Forelimb muscle (tissue), 1 donor: ENCODE measurements around the gene AK5. TPM values are rescaled to one million over a fixed set of nuclear protein-coding genes. Genes with fewer than 3 reads are reported as not detected.
"Not testable (repeated sequence)": the region's sequence is repeated elsewhere in the genome, so short reads cannot be mapped to it uniquely, and the experiment has no call there.

ENCODE experiments used
- DNase-seq: peaks from one replicate; pipeline ENCODE4 v3.0.0-alpha.2; 2013; ENCODE audit warnings: low read depth
- polyA plus RNA-seq: library from polyadenylated mRNA; unstranded; fragments of 120-200 nt; gene quantifications from one replicate; pipeline ENCODE4 v1.2.1, GENCODE V29; 2013; ENCODE audit not compliant: insufficient read length

The AK5 gene
- polyA plus RNA-seq, 1 donor, result 5.8 TPM

GRCh38 chr1:77400781-77401180 is 119.0 kb downstream of the AK5 start:
- no peak for DNase-seq

DNA sequence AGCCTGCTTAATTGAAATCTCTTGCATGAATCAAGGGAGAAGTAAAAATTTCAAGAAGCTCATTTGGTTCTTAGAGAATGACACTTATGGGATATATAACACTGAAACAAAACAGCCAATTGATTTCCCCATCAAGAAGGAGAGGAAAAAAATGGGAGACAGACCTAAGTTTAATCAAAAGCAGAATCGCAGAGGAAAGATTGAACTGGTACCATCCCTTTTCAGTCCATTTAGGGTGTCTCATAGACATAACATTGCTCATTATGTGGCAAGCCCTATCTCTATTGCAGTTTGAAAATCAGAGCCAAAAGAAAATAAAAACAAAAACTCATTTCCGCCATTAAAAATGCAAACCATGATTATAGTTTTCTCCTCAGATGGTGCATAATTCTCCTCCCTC is 119.6 kb downstream of the AK5 start:
- DNase-seq, result no peak

GRCh38 chr1:77405186-77405585 is 123.4 kb downstream of the AK5 start:
- DNase-seq, result no peak

DNA sequence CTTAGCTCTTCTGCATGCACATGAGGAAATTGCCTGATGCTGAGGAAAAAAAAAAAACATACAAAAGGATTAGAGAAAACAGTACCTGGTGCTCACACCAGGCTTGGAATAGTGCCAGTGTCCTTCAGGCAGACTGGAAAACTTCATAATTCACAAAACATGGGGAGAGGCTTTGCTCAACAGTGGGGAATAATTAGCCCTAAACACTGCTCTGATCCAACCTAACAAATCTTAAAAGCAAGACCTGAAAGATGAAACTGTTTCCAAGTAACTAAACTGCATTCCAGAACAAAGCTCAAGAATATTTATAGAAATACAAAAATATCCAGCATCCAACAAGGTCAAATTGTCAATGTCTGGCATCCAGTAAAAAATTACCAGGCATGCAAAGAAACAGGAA is 124.8 kb downstream of the AK5 start:
- no peak for DNase-seq

GRCh38 chr1:77407738-77408375 is 126.0 kb downstream of the AK5 start:
- no peak for DNase-seq

GRCh38 chr1:77408933-77409332 is 127.1 kb downstream of the AK5 start:
- DNase-seq, result not testable (repeated sequence)

DNA sequence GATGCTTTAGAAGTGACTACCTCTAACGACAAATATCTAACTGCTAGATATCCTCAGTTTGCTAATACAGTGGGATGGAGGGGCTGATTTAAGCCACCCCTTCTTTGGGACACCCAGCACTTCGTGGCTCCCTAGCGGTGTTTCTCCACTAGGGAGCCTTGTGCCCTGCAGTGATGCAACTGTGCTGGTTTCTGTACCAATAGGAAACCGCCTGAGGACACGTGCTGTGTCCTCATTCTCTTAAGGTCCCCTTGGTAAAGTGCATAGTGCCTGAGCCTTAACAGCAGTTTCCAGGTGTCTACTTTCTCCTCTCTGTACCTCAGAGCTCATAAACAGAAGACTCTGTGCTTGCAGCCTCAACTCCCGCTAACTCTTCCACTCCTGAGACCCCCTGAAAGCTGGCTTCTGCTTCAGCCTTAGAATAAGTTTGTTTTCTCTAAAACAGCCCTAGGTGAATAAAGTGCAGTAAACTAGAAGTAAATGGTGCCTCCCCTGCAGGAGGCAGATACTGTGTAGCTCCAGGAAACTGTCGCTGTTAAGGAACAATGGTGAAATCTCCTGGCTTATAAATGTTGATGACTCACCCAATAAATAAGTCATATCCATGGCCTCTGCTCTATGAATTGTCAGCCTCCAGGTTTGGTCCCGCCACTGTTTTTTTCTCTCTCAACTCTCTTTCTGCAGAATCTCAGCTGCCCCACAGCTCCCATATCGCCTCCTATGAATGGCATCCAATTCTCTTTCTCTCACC is 130.4 kb downstream of the AK5 start:
- DNase-seq, result no peak

DNA sequence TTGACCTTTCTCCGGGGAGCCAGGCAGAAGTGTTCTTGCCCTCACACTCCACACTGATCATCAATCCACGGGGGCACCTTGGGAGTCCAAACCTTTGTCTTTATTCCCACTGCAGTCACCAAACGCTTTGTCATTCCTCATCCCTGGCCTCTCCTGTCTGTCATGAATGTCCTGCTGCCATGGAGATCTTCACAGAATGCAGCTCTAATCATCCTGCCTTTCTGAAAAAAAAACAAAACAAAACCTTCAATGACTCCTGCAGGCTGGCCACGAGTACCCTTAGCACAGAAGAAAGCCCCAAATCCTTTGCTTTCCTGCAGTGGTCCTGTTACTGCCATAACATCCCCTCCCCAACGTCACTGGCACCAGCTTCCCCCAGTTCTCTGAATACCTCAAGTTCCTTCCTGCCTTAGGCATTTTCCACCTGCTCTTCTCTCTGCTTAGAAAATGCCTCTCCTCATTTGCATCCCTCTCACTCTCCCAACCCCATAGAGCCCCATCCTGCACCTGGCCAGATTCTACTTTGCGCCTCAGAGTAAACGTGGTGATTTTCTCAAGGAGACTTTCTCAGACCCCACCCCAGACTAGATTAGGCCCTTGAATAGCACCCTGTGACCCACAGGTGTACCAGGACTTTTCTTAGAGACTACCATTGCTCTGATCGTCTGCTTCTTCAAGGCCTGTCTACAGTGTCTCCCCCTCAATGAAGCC is 131.2 kb downstream of the AK5 start:
- no peak for DNase-seq

GRCh38 chr1:77413541-77414335 is 131.9 kb downstream of the AK5 start:
- DNase-seq, result no peak

- no peak for DNase-seq
Measured at GRCh38 chr1:77415579-77415978, 133.8 kb downstream of the AK5 start.

DNA sequence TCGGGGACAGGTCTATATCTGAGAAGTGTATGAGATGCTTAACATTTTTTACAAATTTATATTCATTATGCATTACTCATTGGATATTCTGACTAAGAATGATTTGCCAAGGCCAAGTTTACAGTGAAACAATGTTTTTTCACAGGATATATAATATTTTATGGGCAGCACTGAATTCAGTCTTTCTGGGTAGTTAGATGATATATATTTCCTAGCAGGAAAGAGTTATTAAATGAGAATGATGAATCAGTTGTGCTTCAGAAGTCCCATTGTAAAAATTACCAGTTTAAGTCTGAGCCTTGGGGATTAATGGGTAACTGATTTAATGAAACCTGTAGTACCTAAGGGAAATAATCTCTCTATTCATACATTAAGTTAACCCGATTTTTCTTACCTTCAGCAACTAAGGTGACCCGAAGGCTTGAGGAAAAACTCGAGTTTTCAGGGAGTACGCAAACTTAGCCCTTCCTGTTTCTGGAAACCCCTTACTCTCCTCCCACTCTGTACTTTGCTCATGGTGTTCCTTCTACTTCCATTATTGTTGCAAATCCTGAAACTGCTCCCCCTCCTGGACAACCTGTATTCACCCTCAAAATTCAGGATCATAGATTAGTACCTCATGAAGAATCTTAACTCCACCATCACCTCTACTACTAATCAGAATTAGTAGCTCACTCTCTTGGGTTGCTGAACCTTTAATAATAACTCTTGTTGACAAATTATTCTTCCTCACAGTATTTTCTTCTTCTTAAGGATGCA is 135.1 kb downstream of the AK5 start:
- DNase-seq, result no peak

- not testable (repeated sequence) for DNase-seq
Measured at GRCh38 chr1:77418055-77418454, 136.2 kb downstream of the AK5 start.

GRCh38 chr1:77421504-77422233 is 139.8 kb downstream of the AK5 start:
- DNase-seq, result no peak

- DNase-seq, result no peak
Measured at GRCh38 chr1:77424236-77424635, 142.4 kb downstream of the AK5 start.

- DNase-seq, result no peak
Measured at GRCh38 chr1:77428068-77428467, 146.2 kb downstream of the AK5 start.

DNA sequence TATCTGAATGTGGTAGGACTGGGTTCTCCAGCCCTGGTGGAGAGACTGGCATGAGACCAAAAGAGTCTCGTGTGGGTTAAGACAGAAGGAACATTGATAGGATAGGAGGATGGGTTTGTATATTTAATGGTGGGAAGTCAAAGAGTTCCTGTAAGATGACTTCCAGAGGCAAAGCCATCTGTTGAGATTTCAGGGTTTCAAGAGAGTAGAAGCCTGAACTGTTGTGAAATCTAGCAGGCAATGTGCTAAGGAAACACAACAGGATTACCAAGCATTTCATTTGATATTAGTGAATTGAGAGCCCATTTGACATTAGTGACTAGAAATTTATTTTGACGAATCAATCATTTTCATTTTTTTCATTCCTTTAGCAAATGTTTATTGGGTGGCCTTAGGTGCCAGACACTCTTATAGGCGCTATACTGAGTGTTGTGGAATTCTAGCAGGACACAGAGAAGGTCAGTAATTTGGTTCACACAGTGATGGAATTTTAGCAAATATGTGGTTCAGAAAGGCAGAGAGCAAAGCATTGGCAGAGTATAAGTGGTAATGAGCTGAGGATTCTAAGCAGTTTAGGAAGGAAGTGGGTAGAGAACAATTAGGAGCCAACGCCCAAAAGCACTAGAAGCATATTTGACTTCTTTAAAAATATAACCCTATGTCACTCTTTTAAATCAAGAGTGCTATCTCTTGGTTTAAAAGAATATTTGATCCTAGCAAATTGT is 149.3 kb downstream of the AK5 start:
- DNase-seq, result no peak

DNA sequence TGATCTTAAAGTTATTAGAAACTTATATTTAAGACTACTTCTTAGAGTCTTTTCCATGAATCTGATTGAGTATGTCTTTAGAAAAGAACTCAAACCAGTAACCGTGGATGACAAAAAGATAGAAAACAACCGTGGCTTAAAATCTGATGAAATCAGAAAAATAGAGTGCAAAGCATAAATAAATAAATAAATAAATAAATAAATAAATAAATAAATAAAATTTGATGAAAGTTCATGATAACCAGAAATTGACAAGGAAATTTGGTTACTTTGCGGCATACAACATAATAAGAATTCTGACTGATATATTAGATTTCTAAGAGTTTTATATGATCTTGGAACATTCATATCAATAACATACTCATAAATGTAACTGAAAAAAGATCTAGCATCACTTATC is 152.1 kb downstream of the AK5 start:
- DNase-seq, result no peak

GRCh38 chr1:77434967-77435366 is 153.1 kb downstream of the AK5 start:
- DNase-seq, result no peak

DNA sequence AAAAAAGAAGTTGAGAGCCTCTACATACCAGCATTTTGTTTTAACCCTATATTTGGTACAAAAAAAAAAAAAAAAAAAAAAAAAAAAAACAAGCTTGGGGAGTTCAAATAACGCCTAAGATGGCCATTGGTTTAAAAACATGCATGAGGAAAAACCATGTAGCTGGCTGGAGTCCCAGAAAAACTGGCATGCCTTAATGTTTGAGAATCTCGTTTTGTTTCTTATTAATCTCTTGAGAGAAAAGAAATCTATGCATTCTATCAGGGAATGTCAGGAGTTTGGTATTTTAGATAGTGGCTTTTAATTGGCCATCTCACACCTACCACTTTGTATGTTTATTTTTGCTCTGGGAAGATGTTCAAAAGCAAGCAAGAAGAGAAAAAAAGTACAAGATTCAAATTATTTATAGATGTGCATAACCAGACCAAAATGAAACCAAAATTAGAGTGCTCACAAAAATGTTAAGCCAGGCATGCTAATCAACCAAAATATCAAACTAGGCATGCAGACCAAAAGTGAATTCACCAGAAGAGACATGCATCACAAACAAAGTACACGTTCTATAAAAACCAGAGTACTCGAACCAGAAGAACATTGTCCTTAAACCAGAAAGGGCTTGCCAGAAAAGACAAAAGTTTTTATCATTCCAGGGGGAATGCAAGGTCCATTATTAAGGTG is 156.6 kb downstream of the AK5 start:
- DNase-seq, result peak; percentile 49
